22Rv1 (cell line): ENCODE measurements around the gene CNTNAP2.

Experiments
- ZFX ChIP-seq: fragments of 450-650 bp; IDR thresholded peaks from 2 replicates; pipeline ENCODE4 v1.6.1; 2017; ENCODE audit warnings: antibody characterized with exemption, borderline replicate concordance
- TF ChIP-seq, protein P1 (sequence below): fragments of 450-650 bp; IDR thresholded peaks from 2 replicates; pipeline ENCODE4 v1.5.1; 2017; ENCODE audit warnings: mild to moderate bottlenecking

- TF ChIP-seq, protein P1, sequence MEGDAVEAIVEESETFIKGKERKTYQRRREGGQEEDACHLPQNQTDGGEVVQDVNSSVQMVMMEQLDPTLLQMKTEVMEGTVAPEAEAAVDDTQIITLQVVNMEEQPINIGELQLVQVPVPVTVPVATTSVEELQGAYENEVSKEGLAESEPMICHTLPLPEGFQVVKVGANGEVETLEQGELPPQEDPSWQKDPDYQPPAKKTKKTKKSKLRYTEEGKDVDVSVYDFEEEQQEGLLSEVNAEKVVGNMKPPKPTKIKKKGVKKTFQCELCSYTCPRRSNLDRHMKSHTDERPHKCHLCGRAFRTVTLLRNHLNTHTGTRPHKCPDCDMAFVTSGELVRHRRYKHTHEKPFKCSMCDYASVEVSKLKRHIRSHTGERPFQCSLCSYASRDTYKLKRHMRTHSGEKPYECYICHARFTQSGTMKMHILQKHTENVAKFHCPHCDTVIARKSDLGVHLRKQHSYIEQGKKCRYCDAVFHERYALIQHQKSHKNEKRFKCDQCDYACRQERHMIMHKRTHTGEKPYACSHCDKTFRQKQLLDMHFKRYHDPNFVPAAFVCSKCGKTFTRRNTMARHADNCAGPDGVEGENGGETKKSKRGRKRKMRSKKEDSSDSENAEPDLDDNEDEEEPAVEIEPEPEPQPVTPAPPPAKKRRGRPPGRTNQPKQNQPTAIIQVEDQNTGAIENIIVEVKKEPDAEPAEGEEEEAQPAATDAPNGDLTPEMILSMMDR, result no peak
- TF ChIP-seq ZFX, result no peak
Observed at GRCh38 chr7:148318838-148319237, 2202.2 kb downstream of the CNTNAP2 start.
